Effector memory CD8-positive, alpha-beta T cell (primary cell): Measurements from ENCODE around the gene OR1N2.
"Not testable (repeated sequence)": the region's sequence is repeated elsewhere in the genome, so short reads cannot be mapped to it uniquely, and the experiment has no call there.

ENCODE experiments used
- ATAC-seq: fragments of 150-1000 bp; cut with Tn5 transposase; replicated peaks from 2 replicates; pipeline ENCODE4 v1.10.0; 2021; ENCODE audit warnings: mild to moderate bottlenecking, moderate library complexity
- DNase-seq, 3 experiments: peaks; one replicate each; pipeline ENCODE4 v3.0.0; 2021
- H3K27ac Mint-ChIP-seq, 2 donors: one replicate each; pipeline ENCODE4 v1.8.0; 2022; ENCODE audit warnings: mild to moderate bottlenecking in 2 of 2, mixed read lengths in 2 of 2, moderate library complexity in 2 of 2
- H3K27me3 Mint-ChIP-seq, 2 donors: one replicate each; pipeline ENCODE4 v1.8.0; 2022; ENCODE audit warnings: mixed read lengths in 2 of 2
- H3K36me3 Mint-ChIP-seq: one replicate; pipeline ENCODE4 v1.8.0; 2022; ENCODE audit warnings: mild to moderate bottlenecking, moderate library complexity, mixed read lengths; ENCODE audit not compliant: insufficient read depth
- H3K4me1 Mint-ChIP-seq, 2 donors: one replicate each; pipeline ENCODE4 v1.8.0; 2022; ENCODE audit warnings: low read depth in 2 of 2, mixed read lengths in 2 of 2
- H3K4me3 Mint-ChIP-seq, 2 donors: one replicate each; pipeline ENCODE4 v1.8.0; 2022; ENCODE audit warnings: mild to moderate bottlenecking in 2 of 2, mixed read lengths in 2 of 2, moderate library complexity in 2 of 2
- H3K9me3 Mint-ChIP-seq, 2 donors: one replicate each; pipeline ENCODE4 v1.8.0; 2022; ENCODE audit warnings: mixed read lengths in 2 of 2

OR1N2 gene

DNA sequence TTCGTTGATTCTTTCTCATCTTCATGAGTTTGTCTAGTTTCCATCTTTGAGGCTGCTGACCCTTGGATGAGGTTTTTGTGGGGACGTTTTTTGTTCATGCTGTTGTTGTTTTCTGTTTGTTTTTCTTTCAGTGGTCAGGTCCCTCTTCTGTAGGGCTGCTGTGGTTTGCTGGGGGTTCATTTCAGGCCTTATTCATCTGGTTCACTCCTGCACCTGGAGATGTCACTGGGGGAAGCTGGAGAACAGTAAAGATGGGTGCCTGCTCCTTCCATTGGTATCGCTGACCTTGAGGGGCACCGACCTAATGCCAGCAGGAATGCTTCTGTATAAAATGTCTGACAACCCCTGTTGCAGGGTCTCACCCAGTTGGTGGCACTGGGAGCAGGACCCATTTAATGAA lies 8.5 kb downstream of the OR1N2 start:
- H3K36me3 Mint-ChIP-seq: no peaks in the 10 kb centered on the region
- H3K4me1 Mint-ChIP-seq: no peaks in the 10 kb centered on the region
- no peak for ATAC-seq
- peaks cover 0 to 6% of the 10 kb centered on the region in 2 donors for H3K9me3 Mint-ChIP-seq
- DNase-seq: no peak
- peaks cover 39 to 48% of the 10 kb centered on the region in 2 donors for H3K27me3 Mint-ChIP-seq
- H3K4me3 Mint-ChIP-seq: no peak overlapping the region
- no peak overlapping the region for H3K27ac Mint-ChIP-seq

DNA sequence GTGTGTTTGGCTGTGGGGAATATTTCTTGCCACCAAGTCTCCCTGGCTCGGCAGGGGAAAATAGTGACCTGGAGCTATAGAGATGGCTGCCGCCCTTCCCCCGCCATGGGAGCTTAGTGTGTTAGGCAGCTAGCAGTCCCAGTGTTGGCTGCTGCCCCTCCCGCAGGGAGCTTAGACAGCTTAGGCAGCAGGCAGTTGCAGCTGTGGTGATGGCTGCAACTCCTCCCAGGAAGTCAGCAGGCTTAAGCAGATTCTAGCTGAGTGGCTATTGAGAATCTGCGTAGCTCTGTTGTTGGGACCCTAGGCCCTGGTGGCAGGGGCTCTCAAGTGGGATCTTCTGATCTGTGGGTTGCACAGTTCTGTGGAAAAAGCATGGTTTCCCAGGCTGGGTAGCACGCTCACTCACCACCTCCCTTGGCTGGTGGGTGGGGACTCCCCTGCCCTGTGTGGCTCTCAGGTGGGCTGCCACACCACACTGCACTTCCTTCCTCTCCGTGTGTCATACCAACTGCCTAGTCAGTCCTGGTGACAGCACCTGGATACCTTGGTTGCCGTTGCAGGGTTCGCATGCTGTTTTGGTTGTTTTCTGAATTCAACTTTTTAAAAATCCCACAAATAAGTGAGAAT lies 9.3 kb downstream of the OR1N2 start:
- ATAC-seq (no peak), DNase-seq (no peak)
- Mint-ChIP-seq H3K4me1 (no peaks in the 10 kb centered on the region), H3K27ac (no peak overlapping the region), H3K27me3 (peaks cover 39 to 48% of the 10 kb centered on the region in 2 donors), H3K4me3 (no peak overlapping the region), H3K9me3 (peaks cover 0 to 6% of the 10 kb centered on the region in 2 donors), H3K36me3 (no peaks in the 10 kb centered on the region)

DNA sequence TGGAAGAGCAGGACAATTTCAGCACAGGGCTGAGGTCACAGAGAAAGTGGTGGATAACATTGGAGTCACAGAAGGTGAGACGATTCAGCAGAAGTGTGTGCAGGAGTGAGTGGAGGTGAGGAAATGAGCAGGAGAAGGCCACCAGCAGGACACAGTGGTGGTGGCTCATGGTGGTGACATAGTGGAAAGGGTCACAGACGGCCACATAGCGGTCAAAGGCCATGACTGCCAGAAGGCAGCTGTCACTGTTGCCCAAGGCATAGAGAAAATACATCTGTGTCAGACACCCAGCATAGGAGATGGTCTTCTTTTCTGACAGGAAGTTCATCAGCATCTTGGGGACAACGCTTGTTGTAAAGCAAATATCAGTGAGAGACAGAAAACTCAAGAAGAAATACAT lies 15.0 kb downstream of the OR1N2 start:
- Mint-ChIP-seq H3K27ac (no peak overlapping the region), H3K4me3 (no peak overlapping the region), H3K9me3 (peaks cover 0 to 2% of the 10 kb centered on the region in 2 donors), H3K36me3 (no peaks in the 10 kb centered on the region), H3K27me3 (peaks cover 27 to 33% of the 10 kb centered on the region in 2 donors), H3K4me1 (no peaks in the 10 kb centered on the region)
- DNase-seq: no peak
- ATAC-seq: no peak

DNA sequence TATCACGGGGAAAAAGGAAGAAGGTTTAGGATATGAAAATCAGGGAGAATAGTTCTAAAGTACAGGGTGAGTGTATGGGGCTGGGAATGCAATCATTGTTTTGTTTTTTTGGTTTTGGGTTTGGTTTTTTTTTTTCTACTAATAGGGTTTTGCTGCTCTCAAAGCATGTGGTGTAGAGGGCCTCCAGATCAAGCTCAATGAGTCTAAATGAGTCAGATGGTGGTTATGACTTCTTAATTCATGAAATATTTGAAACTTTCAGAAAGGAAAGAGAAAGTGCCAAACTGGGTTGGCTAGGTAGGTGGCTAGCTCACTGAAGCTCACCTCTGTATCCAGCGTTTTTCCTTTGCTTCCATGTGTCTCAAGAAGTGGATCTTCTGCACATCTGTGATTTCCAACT lies 19.5 kb downstream of the OR1N2 start:
- Mint-ChIP-seq H3K9me3 (no peaks in the 10 kb centered on the region), H3K27me3 (peaks cover 10 to 12% of the 10 kb centered on the region in 2 donors), H3K27ac (no peak overlapping the region), H3K36me3 (no peaks in the 10 kb centered on the region), H3K4me1 (no peaks in the 10 kb centered on the region), H3K4me3 (no peak overlapping the region)
- no peak for ATAC-seq
- no peak for DNase-seq

DNA sequence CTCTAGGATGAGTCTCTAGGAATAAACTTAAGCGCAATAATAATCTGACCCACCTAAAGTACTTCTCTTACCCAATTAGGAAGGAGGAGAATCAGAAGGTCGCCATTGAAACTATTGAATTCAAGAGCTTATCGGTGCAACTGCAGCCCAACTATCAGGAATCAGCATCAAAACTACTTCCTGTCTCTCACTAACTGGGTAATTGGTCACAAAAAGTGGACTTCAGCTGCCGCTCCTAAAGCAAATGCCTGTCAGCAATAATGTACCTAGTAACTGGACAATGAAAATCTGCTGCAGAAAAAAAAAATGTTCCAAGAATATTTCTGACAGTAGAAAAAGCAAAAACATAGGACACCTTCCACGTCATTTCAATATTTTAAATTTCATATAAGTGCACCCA lies 27.0 kb downstream of the OR1N2 start:
- Mint-ChIP-seq H3K9me3 (no peaks in the 10 kb centered on the region), H3K27me3 (peaks cover 5 to 6% of the 10 kb centered on the region in 2 donors), H3K36me3 (no peaks in the 10 kb centered on the region), H3K4me3 (no peak overlapping the region), H3K4me1 (no peaks in the 10 kb centered on the region), H3K27ac (no peak overlapping the region)
- DNase-seq (no peak), ATAC-seq (no peak)

DNA sequence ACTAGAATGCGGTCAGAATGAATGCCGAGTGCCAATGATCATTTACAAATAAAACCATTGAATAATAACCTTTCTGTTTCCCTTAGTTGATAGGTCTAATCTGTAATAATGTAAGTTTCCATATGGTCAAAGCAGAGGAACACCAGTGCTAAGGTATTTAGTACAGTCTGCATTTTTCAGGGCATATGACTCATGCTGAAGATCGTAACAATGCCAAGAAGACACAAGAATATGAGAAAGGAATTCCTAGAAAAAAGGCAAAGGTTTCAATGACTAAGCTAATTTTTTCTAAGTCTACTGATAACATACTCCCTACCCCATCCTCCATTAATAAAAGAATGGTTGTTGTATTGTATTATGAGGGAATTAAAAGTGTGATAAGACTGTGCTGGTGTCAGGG lies 27.4 kb downstream of the OR1N2 start:
- ATAC-seq (no peak), DNase-seq (no peak)

DNA sequence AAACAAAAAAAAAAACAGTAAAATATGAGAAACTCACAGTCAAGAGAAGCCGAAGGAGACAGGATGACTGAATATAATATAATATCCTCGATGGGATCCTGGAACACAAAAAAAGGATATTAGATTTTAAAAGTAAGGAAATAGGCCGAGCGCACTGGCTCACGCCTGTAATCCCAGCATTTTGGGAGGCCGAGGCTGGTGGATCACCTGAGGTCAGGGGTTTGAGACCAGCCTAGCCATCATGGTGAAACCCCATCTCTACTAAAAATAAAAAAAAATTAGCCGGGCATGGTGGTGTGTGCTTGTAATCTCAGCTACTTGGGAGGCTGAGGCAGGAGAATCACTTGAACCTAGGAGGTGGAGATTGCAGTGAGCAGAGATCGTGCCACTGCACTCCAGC lies 30.4 kb downstream of the OR1N2 start, which contains the start of gene OR1L8:
Gene OR1L8, minus strand, starts transcription at position 101 of the 400 bp plus-strand sequence. CDS start 14,907 bp downstream, outside the sequence.
- H3K9me3 Mint-ChIP-seq, DNase-seq, ATAC-seq, H3K27ac Mint-ChIP-seq, H3K36me3 Mint-ChIP-seq, H3K4me1 Mint-ChIP-seq, H3K4me3 Mint-ChIP-seq: not testable (repeated sequence)
- peaks cover 3 to 12% of the 10 kb centered on the region in 2 donors for H3K27me3 Mint-ChIP-seq

More for the DNA sequence above, 27.4 kb downstream of the OR1N2 start:
- peaks cover 5 to 11% of the 10 kb centered on the region in 2 donors for H3K27me3 Mint-ChIP-seq
- H3K4me3 Mint-ChIP-seq: no peak overlapping the region
- H3K9me3 Mint-ChIP-seq: no peaks in the 10 kb centered on the region
- H3K27ac Mint-ChIP-seq: no peak overlapping the region
- H3K4me1 Mint-ChIP-seq: no peaks in the 10 kb centered on the region
- no peaks in the 10 kb centered on the region for H3K36me3 Mint-ChIP-seq
